ENCODE results near the gene GHSR. TPM values are rescaled to one million over a fixed set of nuclear protein-coding genes. Genes with fewer than 3 reads are reported as not detected.

Gene GHSR
- total RNA-seq, 1 experiment from 2014 or later = not detected

- POLR2A ChIA-PET = no interaction called here
- H3K36me3 ChIP-seq (ENCODE audit: control insufficient read depth, insufficient read depth, low read length) = no peaks in the 10 kb centered on the region
- H3K9me3 ChIP-seq = no peaks in the 10 kb centered on the region
- no peak overlapping the region for H3K4me3 ChIP-seq (ENCODE audit: low read depth, low read length)
- H3K27me3 ChIP-seq (replicated peaks; ENCODE audit: control insufficient read depth, insufficient read depth, low read length) = no peaks in the 10 kb centered on the region
- H3K36me3 Mint-ChIP-seq (ENCODE audit: insufficient read depth, unreplicated experiment) = no peaks in the 10 kb centered on the region
- no peak overlapping the region for H3K27ac Mint-ChIP-seq (ENCODE audit: unreplicated experiment)
- intact Hi-C loops (cut with micrococcal nuclease; ENCODE audit: unreplicated experiment) = no loop called here
- TF ChIP-seq CTCF (IDR thresholded peaks at IDR 0.05; ENCODE audit: insufficient read depth in 1 of 2, low read depth in 1 of 2, low read length in 1 of 2, severe bottlenecking in 1 of 2, unreplicated experiment in 1 of 2) = no peak
- no peaks in the 10 kb centered on the region for H3K4me1 Mint-ChIP-seq (ENCODE audit: low read depth, unreplicated experiment)
- 0 out of 2 replicates have a peak, but pooled peaks cover 3% of the 10 kb centered on the region for H3K4me1 ChIP-seq
- no peaks in the 10 kb centered on the region for H3K9me3 Mint-ChIP-seq (ENCODE audit: unreplicated experiment)
- DNase-seq = no peak
- CTCF ChIA-PET = no interaction called here
- H3K27me3 Mint-ChIP-seq (ENCODE audit: insufficient read depth, unreplicated experiment) = peaks cover 17% of the 10 kb centered on the region
- no peak overlapping the region for H3K4me3 Mint-ChIP-seq (ENCODE audit: unreplicated experiment)
- BruUV-seq (replicated peaks) = no TSS peak
Measured at GRCh38 chr3:172444821-172445220, 3.4 kb downstream of the GHSR start.

GRCh38 chr3:172442606-172443005 is 5.7 kb downstream of the GHSR start:
- POLR2A ChIA-PET = no interaction called here
- Mint-ChIP-seq H3K4me3 (ENCODE audit: unreplicated experiment) (no peak overlapping the region), H3K9me3 (ENCODE audit: unreplicated experiment) (no peaks in the 10 kb centered on the region), H3K27ac (ENCODE audit: unreplicated experiment) (no peak overlapping the region), H3K27me3 (ENCODE audit: insufficient read depth, unreplicated experiment) (peaks cover 10% of the 10 kb centered on the region), H3K4me1 (ENCODE audit: low read depth, unreplicated experiment) (no peaks in the 10 kb centered on the region), H3K36me3 (ENCODE audit: insufficient read depth, unreplicated experiment) (no peaks in the 10 kb centered on the region)
- Histone ChIP-seq H3K4me3 (ENCODE audit: low read depth, low read length) (no peak overlapping the region), H3K9me3 (no peaks in the 10 kb centered on the region), H3K4me1 (no peaks in the 10 kb centered on the region), H3K36me3 (ENCODE audit: control insufficient read depth, insufficient read depth, low read length) (no peaks in the 10 kb centered on the region), H3K27me3 (replicated peaks; ENCODE audit: control insufficient read depth, insufficient read depth, low read length) (no peaks in the 10 kb centered on the region)
- BruUV-seq (replicated peaks) = no TSS peak
- CTCF ChIA-PET = no interaction called here
- intact Hi-C loops (cut with micrococcal nuclease; ENCODE audit: unreplicated experiment) = no loop called here
- no peak for DNase-seq
- no peak for TF ChIP-seq CTCF (IDR thresholded peaks at IDR 0.05; ENCODE audit: insufficient read depth in 1 of 2, low read depth in 1 of 2, low read length in 1 of 2, severe bottlenecking in 1 of 2, unreplicated experiment in 1 of 2)

- ChIA-PET CTCF (no interaction called here), POLR2A (no interaction called here)
- no peaks in the 10 kb centered on the region for H3K36me3 Mint-ChIP-seq (ENCODE audit: insufficient read depth, unreplicated experiment)
- no peak overlapping the region for H3K27ac Mint-ChIP-seq (ENCODE audit: unreplicated experiment)
- H3K9me3 Mint-ChIP-seq (ENCODE audit: unreplicated experiment) = no peaks in the 10 kb centered on the region
- H3K27me3 Mint-ChIP-seq (ENCODE audit: insufficient read depth, unreplicated experiment) = peaks cover 6% of the 10 kb centered on the region
- no peak for TF ChIP-seq CTCF (IDR thresholded peaks at IDR 0.05; ENCODE audit: insufficient read depth in 1 of 2, low read depth in 1 of 2, low read length in 1 of 2, severe bottlenecking in 1 of 2, unreplicated experiment in 1 of 2)
- BruUV-seq (replicated peaks) = no TSS peak
- DNase-seq = no peak
- H3K9me3 ChIP-seq = no peaks in the 10 kb centered on the region
- intact Hi-C loops (cut with micrococcal nuclease; ENCODE audit: unreplicated experiment) = no loop called here
- no peak overlapping the region for H3K4me3 Mint-ChIP-seq (ENCODE audit: unreplicated experiment)
- no peak overlapping the region for H3K4me3 ChIP-seq (ENCODE audit: low read depth, low read length)
- no peaks in the 10 kb centered on the region for H3K4me1 Mint-ChIP-seq (ENCODE audit: low read depth, unreplicated experiment)
- no peaks in the 10 kb centered on the region for H3K4me1 ChIP-seq
- no peaks in the 10 kb centered on the region for H3K27me3 ChIP-seq (replicated peaks; ENCODE audit: control insufficient read depth, insufficient read depth, low read length)
- no peaks in the 10 kb centered on the region for H3K36me3 ChIP-seq (ENCODE audit: control insufficient read depth, insufficient read depth, low read length)
Measured at GRCh38 chr3:172441581-172441980, 6.7 kb downstream of the GHSR start.
